Sigmoid colon (tissue), 7 donors: Measurements from ENCODE around the gene BCL2L1. TPM values are rescaled to one million over a fixed set of nuclear protein-coding genes. Genes with fewer than 3 reads are reported as not detected.

Experiments used
- DNase-seq: peaks from one replicate; pipeline ENCODE4 v3.0.0-alpha.2; 2019
- H3K27ac ChIP-seq, 4 donors: fragments of 200-600 bp; sonication (generic); one replicate each; pipeline ENCODE4 v1.5.1; 2016 to 2019; ENCODE audit warnings: mild to moderate bottlenecking in 1 of 4
- H3K27me3 ChIP-seq, 3 donors: fragments of 200-600 bp; sonication (generic); one replicate each; pipeline ENCODE4 v1.5.1; 2019; ENCODE audit warnings: mild to moderate bottlenecking in 1 of 3
- H3K36me3 ChIP-seq, 4 donors: fragments of 200-600 bp; sonication (generic); one replicate each; pipeline ENCODE4 v1.5.1; 2016 to 2019
- H3K4me1 ChIP-seq, 4 donors: fragments of 200-600 bp; sonication (generic); one replicate each; pipeline ENCODE4 v1.5.1; 2017 to 2019
- H3K4me3 ChIP-seq, 4 donors: fragments of 200-600 bp; sonication (generic); one replicate each; pipeline ENCODE4 v1.5.1; 2017 to 2019; ENCODE audit warnings: mild to moderate bottlenecking in 2 of 4, moderate library complexity in 1 of 4
- H3K9me3 ChIP-seq, 4 donors: fragments of 200-600 bp in 3 of 4; sonication (generic) in 3 of 4; one replicate each; pipeline versions ENCODE4 v1.5.1 to v1.6.1; 2013 to 2019
- CTCF ChIP-seq, 4 experiments: fragments of 450-650 bp in 3 of 4; fragments of 200-600 bp in 1 of 4; IDR thresholded peaks; one replicate each; pipeline ENCODE4 v1.5.1; 2016 to 2019; ENCODE audit warnings: antibody characterized with exemption in 4 of 4, mild to moderate bottlenecking in 3 of 4, moderate library complexity in 2 of 4
- EP300 ChIP-seq, 4 donors: sonication (generic); formaldehyde crosslinking; IDR thresholded peaks; one replicate each; pipeline ENCODE4 v1.6.1; 2017; ENCODE audit warnings: antibody characterized with exemption in 4 of 4
- POLR2A ChIP-seq, 2 donors: fragments of 450-650 bp; IDR thresholded peaks; one replicate each; pipeline ENCODE4 v1.6.1; 2016; ENCODE audit warnings: antibody characterized with exemption in 2 of 2, mild to moderate bottlenecking in 2 of 2, moderate library complexity in 2 of 2
- POLR2AphosphoS5 ChIP-seq, 4 donors: sonication (generic); formaldehyde crosslinking; IDR thresholded peaks; one replicate each; pipeline ENCODE4 v1.6.1; 2017; ENCODE audit warnings: antibody characterized with exemption in 4 of 4
- WGBS, 2 donors: extraction: QIAGEN DNeasy Blood & Tissue Kit; methylation state at CpG; one replicate each; pipeline ENCODE4 v1.1.7; 2013; 5-methylcytosine and 5-hydroxymethylcytosine counted together
- intact Hi-C: fragments of 100-400 bp; cut with DNase I; formaldehyde crosslinking; loops from one replicate; pipeline ENCODE4 v1.15.1; 2023
- polyA plus RNA-seq, 3 donors: library from polyadenylated mRNA; stranded (reverse); fragments of 200-250 nt; gene quantifications; one replicate each; pipeline ENCODE4 v1.2.3, GENCODE V29; 2013
- total RNA-seq, 4 donors: library from RNA; depleted of rRNA; stranded (reverse); fragments of >200 nt; gene quantifications; one replicate each; pipeline ENCODE4 v1.1.0, GENCODE V29; 2016
- donor health status: healthy with polysubstance abuse.
- donor health status: Bipolar disorder and iron deficiency.
- donor health status: healthy.

Gene BCL2L1
- total and polyA plus RNA-seq, 7 donors, result 53.2 to 94.8 (median 71.3) TPM

GRCh38 chr20:31705191-31705590, 17.5 kb downstream of the BCL2L1 start:
- Histone ChIP-seq H3K4me1 (peaks cover 0 to 31% (median 29%) of the 10 kb centered on the region in 4 donors), H3K27me3 (no peaks in the 10 kb centered on the region), H3K36me3 (peaks cover 0 to 18% (median 11%) of the 10 kb centered on the region in 4 donors), H3K27ac (peak overlapping the region in 2 of 4 donors; percentile 35 to 55), H3K9me3 (no peaks in the 10 kb centered on the region), H3K4me3 (no peak overlapping the region)
- TF ChIP-seq CTCF (IDR thresholded peaks at IDR 0.05) (no peak), POLR2A (IDR thresholded peaks at IDR 0.05) (no peak), EP300 (IDR thresholded peaks at IDR 0.05) (no peak), POLR2AphosphoS5 (IDR thresholded peaks at IDR 0.05) (no peak)
- no peak for DNase-seq
- intact Hi-C loops, result no loop called here

- intact Hi-C loops, result no loop called here
- TF ChIP-seq CTCF (IDR thresholded peaks at IDR 0.05) (no peak), POLR2AphosphoS5 (IDR thresholded peaks at IDR 0.05) (peak in 1 of 4 donors; percentile 30), POLR2A (IDR thresholded peaks at IDR 0.05) (no peak), EP300 (IDR thresholded peaks at IDR 0.05) (no peak)
- Histone ChIP-seq H3K27ac (peak overlapping the region in 2 of 4 donors; percentile 35 to 56), H3K4me1 (peaks cover 0 to 38% (median 33%) of the 10 kb centered on the region in 4 donors), H3K4me3 (no peak overlapping the region), H3K9me3 (no peaks in the 10 kb centered on the region), H3K36me3 (peaks cover 0 to 18% (median 11%) of the 10 kb centered on the region in 4 donors), H3K27me3 (no peaks in the 10 kb centered on the region)
- WGBS, 2 donors, result 37 to 75% methylated on average over 11 of the region's 11 CpGs
- peak; percentile 57 for DNase-seq
These were observed 18.2 kb downstream of the BCL2L1 start for GRCh38 chr20:31704225-31705119.

- intact Hi-C loops, result no loop called here
- Histone ChIP-seq H3K9me3 (no peaks in the 10 kb centered on the region), H3K4me3 (no peak overlapping the region), H3K27ac (peak overlapping the region in 2 of 4 donors; percentile 10 to 11), H3K27me3 (no peaks in the 10 kb centered on the region), H3K4me1 (peaks cover 0 to 29% (median 29%) of the 10 kb centered on the region in 4 donors), H3K36me3 (peaks cover 0 to 11% (median 9%) of the 10 kb centered on the region in 4 donors)
- WGBS, 2 donors, result 78 to 86% methylated on average over 1 of the region's 1 CpG
- TF ChIP-seq POLR2AphosphoS5 (IDR thresholded peaks at IDR 0.05) (no peak), POLR2A (IDR thresholded peaks at IDR 0.05) (no peak), EP300 (IDR thresholded peaks at IDR 0.05) (no peak)
- DNase-seq, result no peak
These were observed 21.1 kb downstream of the BCL2L1 start for GRCh38 chr20:31701591-31701990.

GRCh38 chr20:31700747-31701146, 21.9 kb downstream of the BCL2L1 start:
- WGBS, 2 donors, result 93 to 94% methylated on average over 5 of the region's 5 CpGs
- Histone ChIP-seq H3K9me3 (no peaks in the 10 kb centered on the region), H3K36me3 (peaks cover 0 to 6% (median 3%) of the 10 kb centered on the region in 4 donors), H3K27ac (peak overlapping the region in 2 of 4 donors; percentile 77 to 79), H3K4me3 (no peak overlapping the region), H3K27me3 (no peaks in the 10 kb centered on the region), H3K4me1 (peaks cover 0 to 34% (median 25%) of the 10 kb centered on the region in 4 donors)
- no peak for DNase-seq
- no peak for TF ChIP-seq EP300 (IDR thresholded peaks at IDR 0.05)
- TF ChIP-seq POLR2A (IDR thresholded peaks at IDR 0.05), result no peak
- intact Hi-C loops, result no loop called here

GRCh38 chr20:31699801-31700728, 22.6 kb downstream of the BCL2L1 start:
- Histone ChIP-seq H3K27ac (peak overlapping the region; percentile 29 to 79 (median 72)), H3K9me3 (no peaks in the 10 kb centered on the region), H3K4me3 (no peak overlapping the region), H3K4me1 (peaks cover 0 to 34% (median 25%) of the 10 kb centered on the region in 4 donors), H3K27me3 (no peaks in the 10 kb centered on the region), H3K36me3 (peaks cover 0 to 6% (median 2%) of the 10 kb centered on the region in 4 donors)
- intact Hi-C loops, result loop anchor here (2.0 kb wide), 1 partner anchor 29 kb away; no protein-coding TSS in a partner anchor
- no peak for TF ChIP-seq CTCF (IDR thresholded peaks at IDR 0.05)
- TF ChIP-seq EP300 (IDR thresholded peaks at IDR 0.05), result no peak
- TF ChIP-seq POLR2A (IDR thresholded peaks at IDR 0.05), result no peak
- no peak for TF ChIP-seq POLR2AphosphoS5 (IDR thresholded peaks at IDR 0.05)
- 87 to 91% methylated on average over 7 of the region's 7 CpGs for WGBS, 2 donors
- DNase-seq, result no peak
